ENCODE data around the gene MAGI2. TPM values are rescaled to one million over a fixed set of nuclear protein-coding genes. Genes with fewer than 3 reads are reported as not detected.

The MAGI2 gene
- total RNA-seq, 1 donor from 2014 or later, result 6.9 TPM

- Histone ChIP-seq H3K27ac (no peak overlapping the region), H3K27me3 (no peaks in the 10 kb centered on the region), H3K4me1 (no peaks in the 10 kb centered on the region), H3K36me3 (no peaks in the 10 kb centered on the region), H3K9me3 (no peaks in the 10 kb centered on the region), H3K4me3 (no peak overlapping the region)
- TF ChIP-seq CTCF (IDR thresholded peaks at IDR 0.05), result no peak
- no peak for TF ChIP-seq POLR2AphosphoS5 (IDR thresholded peaks at IDR 0.05; ENCODE audit: insufficient read depth in 1 of 2, low read depth in 1 of 2)
- no peak for TF ChIP-seq POLR2A (IDR thresholded peaks at IDR 0.05)
- intact Hi-C loops (cut with DNase I), result no loop called here
- DNase-seq (ENCODE audit: extremely low spot score in 2 of 2), result no peak
Measured at GRCh38 chr7:78842068-78842467, 611.4 kb downstream of the MAGI2 start.

- no peak overlapping the region for H3K27ac ChIP-seq
- no peak overlapping the region for H3K4me3 ChIP-seq
- DNase-seq (ENCODE audit: extremely low spot score in 2 of 2), result no peak
- H3K4me1 ChIP-seq, result no peaks in the 10 kb centered on the region
- no peaks in the 10 kb centered on the region for H3K9me3 ChIP-seq
- H3K27me3 ChIP-seq, result no peaks in the 10 kb centered on the region
- intact Hi-C loops (cut with DNase I), result no loop called here
- H3K36me3 ChIP-seq, result no peaks in the 10 kb centered on the region
- no peak for TF ChIP-seq POLR2AphosphoS5 (IDR thresholded peaks at IDR 0.05; ENCODE audit: insufficient read depth in 1 of 2, low read depth in 1 of 2)
- TF ChIP-seq CTCF (IDR thresholded peaks at IDR 0.05), result no peak
- no peak for TF ChIP-seq POLR2A (IDR thresholded peaks at IDR 0.05)
Measured at GRCh38 chr7:78835897-78836296, 617.6 kb downstream of the MAGI2 start.

GRCh38 chr7:78828317-78828716, 625.1 kb downstream of the MAGI2 start:
- no peak overlapping the region for H3K27ac ChIP-seq
- TF ChIP-seq POLR2A (IDR thresholded peaks at IDR 0.05), result no peak
- TF ChIP-seq POLR2AphosphoS5 (IDR thresholded peaks at IDR 0.05; ENCODE audit: insufficient read depth in 1 of 2, low read depth in 1 of 2), result no peak
- TF ChIP-seq CTCF (IDR thresholded peaks at IDR 0.05), result no peak
- H3K4me1 ChIP-seq, result no peaks in the 10 kb centered on the region
- DNase-seq (ENCODE audit: extremely low spot score in 2 of 2), result no peak
- H3K27me3 ChIP-seq, result no peaks in the 10 kb centered on the region
- no peaks in the 10 kb centered on the region for H3K9me3 ChIP-seq
- intact Hi-C loops (cut with DNase I), result no loop called here
- no peak overlapping the region for H3K4me3 ChIP-seq
- H3K36me3 ChIP-seq, result no peaks in the 10 kb centered on the region

- H3K36me3 ChIP-seq, result no peaks in the 10 kb centered on the region
- TF ChIP-seq POLR2A (IDR thresholded peaks at IDR 0.05) (no peak), POLR2AphosphoS5 (IDR thresholded peaks at IDR 0.05; ENCODE audit: insufficient read depth in 1 of 2, low read depth in 1 of 2) (no peak), CTCF (IDR thresholded peaks at IDR 0.05) (no peak)
- intact Hi-C loops (cut with DNase I), result no loop called here
- H3K27ac ChIP-seq, result no peak overlapping the region
- no peaks in the 10 kb centered on the region for H3K4me1 ChIP-seq
- no peaks in the 10 kb centered on the region for H3K27me3 ChIP-seq
- no peak for DNase-seq (ENCODE audit: extremely low spot score in 2 of 2)
- no peaks in the 10 kb centered on the region for H3K9me3 ChIP-seq
- no peak overlapping the region for H3K4me3 ChIP-seq
Measured at GRCh38 chr7:78803501-78804127, 649.9 kb downstream of the MAGI2 start.

GRCh38 chr7:78794101-78794500, 659.4 kb downstream of the MAGI2 start:
- Histone ChIP-seq H3K9me3 (no peaks in the 10 kb centered on the region), H3K36me3 (no peaks in the 10 kb centered on the region), H3K4me1 (no peaks in the 10 kb centered on the region), H3K27ac (no peak overlapping the region), H3K27me3 (no peaks in the 10 kb centered on the region), H3K4me3 (no peak overlapping the region)
- TF ChIP-seq POLR2AphosphoS5 (IDR thresholded peaks at IDR 0.05; ENCODE audit: insufficient read depth in 1 of 2, low read depth in 1 of 2) (no peak), CTCF (IDR thresholded peaks at IDR 0.05) (no peak), POLR2A (IDR thresholded peaks at IDR 0.05) (no peak)
- no peak for DNase-seq (ENCODE audit: extremely low spot score in 2 of 2)
- intact Hi-C loops (cut with DNase I), result no loop called here
